Renal cortical epithelial cell (primary cell): ENCODE results near the gene PRIM1. TPM values are rescaled to one million over a fixed set of nuclear protein-coding genes. Genes with fewer than 3 reads are reported as not detected.
"Not testable (repeated sequence)": the region's sequence is repeated elsewhere in the genome, so short reads cannot be mapped to it uniquely, and the experiment has no call there.

Experiments used
- DNase-seq: peaks from one replicate; pipeline ENCODE4 v3.0.0-alpha.2; 2011; ENCODE audit warnings: low read depth
- total RNA-seq: library from RNA; depleted of rRNA; stranded (reverse); fragments of >200 nt; gene quantifications from 2 replicates; pipeline ENCODE4 v1.2.3, GENCODE V29; 2014

PRIM1 gene
- total RNA-seq, 1 donor from 2014 or later, result 2.9 TPM

DNA sequence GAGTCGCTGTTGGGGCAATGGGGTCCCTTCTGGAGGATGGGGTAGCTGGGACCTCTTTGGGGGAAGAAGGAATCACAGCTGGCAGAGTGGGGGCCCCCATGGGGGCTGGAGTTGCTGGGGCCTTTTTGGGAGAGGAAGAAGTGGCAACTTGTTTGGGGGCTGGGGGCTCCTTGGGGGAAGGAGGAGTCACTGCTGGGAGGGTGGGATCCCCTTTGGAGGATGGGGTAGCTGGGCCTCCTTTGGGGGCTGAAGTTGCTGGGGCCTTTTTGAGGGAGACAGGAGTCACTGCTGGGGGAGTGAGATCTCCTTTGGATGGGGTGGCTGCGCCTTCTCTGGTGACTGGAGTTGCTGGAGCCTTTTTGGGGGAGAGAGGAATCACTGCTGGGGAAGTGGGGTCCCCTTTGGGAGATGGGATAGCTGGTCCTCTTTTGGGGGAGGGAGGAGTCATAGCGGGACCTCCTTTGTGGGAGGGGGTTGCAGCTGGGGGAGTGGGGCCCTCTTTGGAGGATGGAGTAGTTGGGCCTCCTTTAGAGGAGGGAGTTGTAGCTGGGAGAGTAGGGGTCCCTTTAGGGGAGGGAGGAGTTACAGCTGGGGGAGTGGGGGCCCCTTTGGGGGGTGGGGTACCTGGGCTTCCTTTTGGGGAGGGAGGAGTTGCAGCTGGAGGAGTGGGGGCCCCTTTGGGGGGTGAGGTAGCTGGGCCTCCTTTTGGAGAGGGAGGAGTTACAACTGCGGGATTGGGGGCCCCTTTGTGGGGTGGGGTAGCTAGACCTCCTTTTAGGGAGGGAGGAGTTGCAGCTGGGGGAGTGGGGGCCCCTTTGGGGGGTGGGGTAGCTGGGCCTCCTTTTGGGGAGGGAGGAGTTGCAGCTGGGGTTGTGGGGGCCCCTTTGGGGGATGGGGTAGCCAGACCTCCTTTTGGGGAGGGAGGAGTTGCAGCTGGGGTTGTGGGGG, 34.9 kb downstream of the PRIM1 start:
- no peak for DNase-seq

- DNase-seq, result no peak
These were observed 35.7 kb downstream of the PRIM1 start for GRCh38 chr12:56716458-56716857.

DNA sequence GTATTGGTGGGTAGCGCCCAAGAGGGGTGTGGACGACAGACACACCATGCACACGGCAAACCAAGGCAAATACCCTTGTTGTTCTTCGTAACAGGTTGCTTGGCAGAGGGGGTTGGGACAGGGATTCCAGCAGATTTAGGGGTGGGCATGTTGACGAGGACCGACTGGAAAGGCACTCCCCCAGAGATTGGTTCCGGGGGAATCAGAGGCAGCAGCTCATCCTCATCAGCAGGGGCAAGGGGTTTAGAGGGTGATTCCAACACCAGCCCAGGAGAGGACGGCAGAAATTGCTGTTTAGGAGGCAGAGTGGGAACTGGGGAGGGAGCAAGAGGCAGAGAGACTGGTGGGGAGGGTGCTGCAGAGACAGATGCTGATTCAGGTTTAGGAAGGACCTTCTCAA, 36.3 kb downstream of the PRIM1 start:
- no peak for DNase-seq

GRCh38 chr12:56714431-56714929, 37.6 kb downstream of the PRIM1 start:
- no peak for DNase-seq

GRCh38 chr12:56713345-56713744, 38.8 kb downstream of the PRIM1 start:
- DNase-seq, result no peak

- DNase-seq, result no peak
These were observed 42.3 kb downstream of the PRIM1 start for GRCh38 chr12:56709759-56710376.

GRCh38 chr12:56704522-56704921, 47.6 kb downstream of the PRIM1 start:
- DNase-seq, result not testable (repeated sequence)

GRCh38 chr12:56699020-56699661, 53.0 kb downstream of the PRIM1 start:
- DNase-seq, result no peak

DNA sequence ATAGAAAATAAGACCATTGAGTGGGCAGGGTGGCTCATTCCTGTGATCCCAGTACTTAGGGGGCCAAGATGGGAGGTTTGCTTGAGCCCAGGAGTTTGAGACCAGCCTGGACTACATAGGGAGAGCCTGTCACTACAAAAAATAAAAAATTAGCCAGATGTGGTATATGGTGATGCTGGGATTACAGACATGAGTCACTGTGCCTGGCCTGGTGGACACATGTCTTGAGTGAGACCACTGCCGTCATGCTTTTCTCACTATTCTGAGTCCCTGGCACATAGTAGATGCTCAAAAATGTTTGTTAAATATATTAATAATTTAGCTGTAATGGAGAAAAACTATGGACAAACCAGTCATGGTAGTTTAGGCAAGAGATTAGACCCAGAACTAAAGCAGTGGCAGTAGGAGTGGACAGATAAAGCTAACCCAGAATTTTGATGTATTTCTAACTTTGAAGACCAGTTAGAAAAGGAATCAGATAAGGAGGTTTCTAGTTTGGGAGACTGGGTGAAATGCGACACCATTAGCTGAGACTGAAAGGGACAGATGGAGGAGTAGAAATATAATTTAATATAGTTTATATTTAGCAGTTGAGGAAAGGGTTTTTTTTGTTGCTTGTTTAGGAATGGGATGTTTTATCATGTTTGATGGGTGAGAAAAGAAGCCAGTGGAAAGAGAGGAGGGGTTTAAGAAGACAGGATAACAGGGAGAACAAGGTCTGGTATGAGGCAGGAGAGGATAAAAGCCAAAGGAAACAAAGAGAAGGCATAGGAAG, 56.6 kb downstream of the PRIM1 start:
- no peak for DNase-seq

GRCh38 chr12:56694161-56694560, 58.0 kb downstream of the PRIM1 start:
- DNase-seq, result no peak

GRCh38 chr12:56688846-56689109, 63.3 kb downstream of the PRIM1 start:
- no peak for DNase-seq

GRCh38 chr12:56688129-56688845, 63.8 kb downstream of the PRIM1 start, which contains the start of gene PTGES3:
Gene PTGES3 (minus strand): TSS chr12:56688284. CDS start chr12:56687999, 285 bp downstream.
- peak; percentile 92 for DNase-seq

DNA sequence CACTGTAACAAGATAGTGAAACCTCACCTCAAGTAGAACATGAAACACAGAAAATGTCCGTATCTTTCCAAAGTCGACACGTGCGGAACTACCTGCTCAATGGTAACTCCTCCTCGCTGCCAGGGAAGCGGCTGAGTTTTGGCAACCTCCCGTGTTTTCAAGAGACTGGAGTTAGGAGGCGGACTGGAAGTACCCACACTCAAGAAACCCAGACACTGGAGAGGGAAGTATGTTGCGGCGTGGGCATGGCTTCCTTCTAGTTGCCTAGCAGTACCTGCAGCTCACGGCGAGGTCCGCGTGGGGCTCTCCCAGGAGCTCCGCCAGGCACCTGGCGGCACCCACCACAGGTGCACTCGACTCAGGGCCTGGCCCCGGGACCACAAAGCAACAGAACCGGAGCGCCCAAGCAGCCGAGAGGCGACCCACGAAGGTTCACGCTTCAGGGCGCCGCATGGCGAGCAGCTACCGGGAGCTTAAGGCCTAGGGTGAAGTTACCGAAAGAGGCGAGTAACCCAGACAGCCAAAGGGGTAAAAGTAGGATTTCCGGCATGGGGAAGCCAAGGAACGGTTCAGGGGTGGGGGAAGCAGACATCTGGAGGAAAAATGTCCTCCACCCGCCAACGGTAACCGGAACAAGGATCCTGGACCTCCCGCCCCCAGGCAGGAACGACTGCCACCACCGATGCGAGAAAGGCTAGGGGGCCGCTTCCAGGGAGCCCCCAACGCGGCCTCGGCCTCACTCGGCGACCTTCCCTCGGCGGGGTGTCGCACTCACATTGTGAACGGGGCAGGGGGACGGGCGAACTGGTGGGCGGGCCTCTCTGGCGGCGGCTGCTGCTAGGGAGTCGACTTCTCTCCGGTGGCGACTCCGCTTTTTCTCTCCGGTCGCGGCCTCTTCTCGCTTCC, 64.6 kb downstream of the PRIM1 start:
- DNase-seq, result peak; percentile 30

GRCh38 chr12:56684745-56685359, 67.3 kb downstream of the PRIM1 start:
- DNase-seq, result no peak

DNA sequence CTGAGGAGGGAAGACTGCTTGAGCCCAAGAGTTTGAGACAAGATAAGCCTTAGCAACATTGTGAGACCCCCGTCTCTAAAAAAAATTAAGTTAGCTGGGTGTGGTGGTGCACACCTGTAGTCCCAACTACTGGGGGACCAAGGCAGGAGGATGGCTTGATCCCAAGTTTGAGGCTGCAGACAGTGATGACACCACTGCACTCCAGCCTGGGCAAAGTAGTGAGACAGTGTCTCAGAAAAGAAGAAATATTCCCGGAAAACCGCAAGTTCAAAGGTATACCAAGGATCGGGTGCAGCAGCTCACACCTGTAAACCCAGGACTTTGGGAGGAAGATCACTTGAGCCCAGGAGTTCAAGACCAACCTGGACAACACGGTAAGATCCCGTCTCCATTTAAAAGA, 69.8 kb downstream of the PRIM1 start:
- no peak for DNase-seq
